GM12878 (cell line): Measurements from ENCODE around the gene MANBA.

ENCODE experiments used
- CEBPB ChIP-seq, 2 experiments: fragments of 150-350 bp in 1 of 2; IDR thresholded peaks; 2 replicates each; pipeline ENCODE4 v1.6.1; 2012 to 2014; ENCODE audit warnings: low read depth in 2 of 2, low read length in 2 of 2, borderline replicate concordance in 1 of 2, inconsistent platforms in 1 of 2
- EP300 ChIP-seq, 2 experiments: fragments of 150-350 bp in 1 of 2; IDR thresholded peaks; 2 replicates each; pipeline ENCODE4 v1.6.1; 2011 to 2012; ENCODE audit warnings: low read depth in 2 of 2, low read length in 2 of 2, borderline replicate concordance in 1 of 2, improper control_type of control experiment in 1 of 2, inconsistent platforms in 1 of 2; ENCODE audit not compliant: control insufficient read depth in 1 of 2
- LARP7 ChIP-seq: fragments of 450-650 bp; IDR thresholded peaks from 2 replicates; pipeline ENCODE4 v1.6.1; 2017; ENCODE audit warnings: mild to moderate bottlenecking
- TCF3 ChIP-seq: IDR thresholded peaks from 2 replicates; pipeline ENCODE4 v1.6.1; 2012; ENCODE audit warnings: low read depth, mild to moderate bottlenecking, low read length, borderline replicate concordance; ENCODE audit not compliant: insufficient read depth
- TF ChIP-seq, protein P1 (sequence below), 3 experiments: IDR thresholded peaks in 2 of 3; conservative IDR thresholded peaks in 1 of 3; 2 replicates each; pipeline ENCODE4 v1.5.1; 2011; ENCODE audit warnings: low read depth in 3 of 3, low read length in 3 of 3, mild to moderate bottlenecking in 3 of 3, control low read depth in 2 of 3, moderate library complexity in 2 of 3, inconsistent platforms in 1 of 3, mixed read lengths in 1 of 3; ENCODE audit not compliant: control insufficient read depth in 2 of 3, insufficient read depth in 1 of 3; ENCODE audit errors: extremely low read depth in 1 of 3
- TF ChIP-seq, protein P2 (sequence below): IDR thresholded peaks from 2 replicates; pipeline ENCODE4 v1.6.1; 2011; ENCODE audit warnings: low read depth, mild to moderate bottlenecking, low read length, moderate library complexity, borderline replicate concordance; ENCODE audit errors: extremely low read depth

DNA sequence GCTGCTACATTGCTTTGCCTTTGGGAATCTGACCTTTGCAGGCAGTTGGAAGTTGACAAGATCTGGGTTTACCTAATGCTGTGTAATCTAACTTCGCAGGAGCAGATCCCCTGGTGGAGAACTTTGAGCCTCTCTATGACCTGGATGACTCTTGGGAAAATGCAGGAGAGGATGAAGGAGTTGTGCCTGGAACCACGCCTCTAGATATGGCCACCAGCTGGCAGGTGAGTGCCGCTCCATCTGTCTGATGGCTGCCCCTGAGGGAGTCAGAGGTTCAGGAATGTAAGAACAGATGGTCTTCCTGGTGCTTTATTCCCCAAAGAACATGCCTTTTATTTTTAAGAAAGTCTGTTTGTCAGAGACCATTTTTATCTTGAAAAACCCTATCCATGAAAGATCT, 150.3 kb downstream of the MANBA start:
- TF ChIP-seq EP300 (IDR thresholded peaks at IDR 0.05; ENCODE audit: borderline replicate concordance in 1 of 2, control insufficient read depth in 1 of 2, low read depth in 2 of 2, low read length in 2 of 2) (no peak), LARP7 (no peak), TCF3 (no peak), CEBPB (IDR thresholded peaks at IDR 0.05; ENCODE audit: borderline replicate concordance in 1 of 2, low read depth in 2 of 2, low read length in 2 of 2) (no peak)
- TF ChIP-seq, protein P1, sequence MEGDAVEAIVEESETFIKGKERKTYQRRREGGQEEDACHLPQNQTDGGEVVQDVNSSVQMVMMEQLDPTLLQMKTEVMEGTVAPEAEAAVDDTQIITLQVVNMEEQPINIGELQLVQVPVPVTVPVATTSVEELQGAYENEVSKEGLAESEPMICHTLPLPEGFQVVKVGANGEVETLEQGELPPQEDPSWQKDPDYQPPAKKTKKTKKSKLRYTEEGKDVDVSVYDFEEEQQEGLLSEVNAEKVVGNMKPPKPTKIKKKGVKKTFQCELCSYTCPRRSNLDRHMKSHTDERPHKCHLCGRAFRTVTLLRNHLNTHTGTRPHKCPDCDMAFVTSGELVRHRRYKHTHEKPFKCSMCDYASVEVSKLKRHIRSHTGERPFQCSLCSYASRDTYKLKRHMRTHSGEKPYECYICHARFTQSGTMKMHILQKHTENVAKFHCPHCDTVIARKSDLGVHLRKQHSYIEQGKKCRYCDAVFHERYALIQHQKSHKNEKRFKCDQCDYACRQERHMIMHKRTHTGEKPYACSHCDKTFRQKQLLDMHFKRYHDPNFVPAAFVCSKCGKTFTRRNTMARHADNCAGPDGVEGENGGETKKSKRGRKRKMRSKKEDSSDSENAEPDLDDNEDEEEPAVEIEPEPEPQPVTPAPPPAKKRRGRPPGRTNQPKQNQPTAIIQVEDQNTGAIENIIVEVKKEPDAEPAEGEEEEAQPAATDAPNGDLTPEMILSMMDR (IDR thresholded peaks at IDR 0.05 in 2 of 3, conservative IDR thresholded peaks at IDR 0.05 in 1 of 3; ENCODE audit: control insufficient read depth in 2 of 3, extremely low read depth in 1 of 3, insufficient read depth in 1 of 3, low read depth in 3 of 3, low read length in 3 of 3): no peak
- TF ChIP-seq, protein P2, sequence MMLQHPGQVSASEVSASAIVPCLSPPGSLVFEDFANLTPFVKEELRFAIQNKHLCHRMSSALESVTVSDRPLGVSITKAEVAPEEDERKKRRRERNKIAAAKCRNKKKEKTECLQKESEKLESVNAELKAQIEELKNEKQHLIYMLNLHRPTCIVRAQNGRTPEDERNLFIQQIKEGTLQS: no peak
